Bronchial epithelial cell (primary cell): ENCODE data around the gene SIRT5. TPM values are rescaled to one million over a fixed set of nuclear protein-coding genes. Genes with fewer than 3 reads are reported as not detected.

Experiments
- DNase-seq: peaks from one replicate; pipeline ENCODE4 v3.0.0-alpha.2; 2010; ENCODE audit warnings: low read depth
- FAIRE-seq: peaks from 2 replicates; lab custom pipeline; 2011; peaks lifted over from hg19 to GRCh38; lab: Jason Lieb, UNC
- H3K27me3 ChIP-seq: 2 replicates; pipeline ENCODE4 v1.5.1; 2011; ENCODE audit warnings: low read length; ENCODE audit not compliant: control insufficient read depth, insufficient read depth
- H3K36me3 ChIP-seq: 2 replicates; pipeline ENCODE4 v1.5.1; 2011; ENCODE audit warnings: low read length; ENCODE audit not compliant: control insufficient read depth, insufficient read depth
- H3K4me3 ChIP-seq: 2 replicates; pipeline ENCODE4 v1.5.1; 2011; ENCODE audit warnings: mild to moderate bottlenecking, low read depth, low read length, control low read depth
- CTCF ChIP-seq: IDR thresholded peaks from 2 replicates; pipeline ENCODE4 v1.5.1; 2011; ENCODE audit warnings: mild to moderate bottlenecking, moderate library complexity, low read length, control low read depth, inconsistent platforms; ENCODE audit not compliant: insufficient read depth, severe bottlenecking
- total RNA-seq: library from RNA; depleted of rRNA; stranded (reverse); fragments of >200 nt; gene quantifications from 2 replicates; pipeline ENCODE4 v1.2.1, GENCODE V29; 2014

SIRT5 gene
- total RNA-seq, 1 donor from 2014 or later = 10.8 TPM

- H3K36me3 ChIP-seq = no peaks in the 10 kb centered on the region
- no peak for FAIRE-seq
These were observed 88.4 kb downstream of the SIRT5 start for GRCh38 chr6:13662651-13663334.

GRCh38 chr6:13663986-13664385 is 89.6 kb downstream of the SIRT5 start:
- FAIRE-seq (no peak), DNase-seq (no peak)
- Histone ChIP-seq H3K36me3 (no peaks in the 10 kb centered on the region), H3K4me3 (no peak overlapping the region), H3K27me3 (no peaks in the 10 kb centered on the region)
- TF ChIP-seq CTCF = no peak

More at GRCh38 chr6:13662651-13663334, 88.4 kb downstream of the SIRT5 start:
- no peak for DNase-seq
- Histone ChIP-seq H3K27me3 (no peaks in the 10 kb centered on the region), H3K4me3 (no peak overlapping the region)
- TF ChIP-seq CTCF = no peak

Other genes with a start within 250 kb of the SIRT5 start
- 34.4 and 44.5 TPM in 2 replicates for gene TBC1D7, start 246.1 kb upstream of the SIRT5 start, total RNA-seq
- 16.3 and 20.6 TPM in 2 replicates for gene GFOD1, start 87.0 kb upstream of the SIRT5 start, total RNA-seq
- 83.5 and 108 TPM in 2 replicates for gene NOL7, start 40.7 kb downstream of the SIRT5 start, total RNA-seq
- gene RANBP9, start 137.2 kb downstream of the SIRT5 start, total RNA-seq = 27.4 and 39.4 TPM in 2 replicates
- 10.0 and 15.1 TPM in 2 replicates for gene MCUR1, start 240.0 kb downstream of the SIRT5 start, total RNA-seq